Smooth muscle cell (in vitro differentiated cells): ENCODE data around the gene ARHGEF9. TPM values are rescaled to one million over a fixed set of nuclear protein-coding genes. Genes with fewer than 3 reads are reported as not detected.

Source experiments
- DNase-seq: peaks from one replicate; lab custom pipeline; 2025; ENCODE audit not compliant: unreplicated experiment; lab: John Stamatoyannopoulos, UW
- H2AFZ ChIP-seq: fragments of 200-600 bp; sonication (generic); 2 replicates; pipeline ENCODE4 v1.6.0; 2016; ENCODE audit warnings: antibody characterized with exemption, low read depth, mild to moderate bottlenecking
- H3F3A ChIP-seq: fragments of 200-600 bp; sonication (generic); 2 replicates; pipeline ENCODE4 v1.6.0; 2017; ENCODE audit warnings: antibody characterized with exemption, low read depth
- H3K27ac ChIP-seq: fragments of 200-600 bp; sonication (generic); 2 replicates; pipeline ENCODE4 v1.5.1; 2016; ENCODE audit warnings: low read depth, mild to moderate bottlenecking
- H3K27me3 ChIP-seq: fragments of 200-600 bp; sonication (generic); 2 replicates; pipeline ENCODE4 v1.6.1; 2016; ENCODE audit warnings: low read depth, mild to moderate bottlenecking
- H3K36me3 ChIP-seq: fragments of 200-600 bp; sonication (generic); 2 replicates; pipeline ENCODE4 v1.5.1; 2016; ENCODE audit warnings: low read depth
- H3K4me1 ChIP-seq: fragments of 200-600 bp; sonication (generic); 2 replicates; pipeline ENCODE4 v1.5.1; 2016; ENCODE audit warnings: low read depth
- H3K4me2 ChIP-seq: fragments of 200-600 bp; sonication (generic); 2 replicates; pipeline ENCODE4 v1.6.0; 2016; ENCODE audit warnings: mild to moderate bottlenecking
- H3K4me3 ChIP-seq: fragments of 200-600 bp; sonication (generic); 2 replicates; pipeline ENCODE4 v1.5.1; 2016; ENCODE audit warnings: mild to moderate bottlenecking
- H3K79me2 ChIP-seq: fragments of 200-600 bp; sonication (generic); 2 replicates; pipeline ENCODE4 v1.6.0; 2016; ENCODE audit warnings: low read depth, mild to moderate bottlenecking
- H3K9ac ChIP-seq: fragments of 200-600 bp; sonication (generic); 2 replicates; pipeline ENCODE4 v1.6.0; 2016; ENCODE audit warnings: low read depth
- H3K9me3 ChIP-seq: fragments of 200-600 bp; sonication (generic); replicated peaks from 2 replicates; pipeline ENCODE4 v1.5.1; 2016; ENCODE audit warnings: low read depth
- H4K20me1 ChIP-seq: fragments of 200-600 bp; sonication (generic); 2 replicates; pipeline ENCODE4 v1.6.0; 2016; ENCODE audit warnings: low read depth
- CTCF ChIP-seq: fragments of 200-600 bp; sonication (generic); IDR thresholded peaks from 2 replicates; pipeline ENCODE4 v1.5.1; 2017; ENCODE audit warnings: borderline replicate concordance, mild to moderate bottlenecking, antibody characterized with exemption; ENCODE audit not compliant: insufficient read depth, poor library complexity, severe bottlenecking
- WGBS: methylation state at CpG from one replicate; pipeline ENCODE4 v1.1.7; 2016; ENCODE audit warnings: low lambda C conversion rate; 5-methylcytosine and 5-hydroxymethylcytosine counted together
- polyA plus RNA-seq: library from polyadenylated mRNA; unstranded; fragments of >200 nt; fragmentation: Nextera tagmentation; extraction: Ambion mirVana; gene quantifications from 2 replicates; pipeline ENCODE4 v1.2.1, GENCODE V29; 2016
- total RNA-seq: library from RNA; depleted of rRNA; stranded (reverse); fragments of >200 nt; gene quantifications from 2 replicates; pipeline ENCODE4 v1.2.3, GENCODE V29; 2014

ARHGEF9 gene
- total and polyA plus RNA-seq, 2 experiments from 2014 or later, result 10.6 to 17.4 TPM

GRCh38 chrX:63755892-63756291 lies 29.1 kb downstream of the ARHGEF9 start:
- DNase-seq, result no peak
- H4K20me1 ChIP-seq, result no peaks in the 10 kb centered on the region
- peaks cover 16% of the 10 kb centered on the region for H3K79me2 ChIP-seq
- H3K9me3 ChIP-seq, result no peaks in the 10 kb centered on the region
- peak overlapping the region; percentile 67 for H3K4me2 ChIP-seq
- peak overlapping the region; percentile 77 for H3K27ac ChIP-seq
- H2AFZ ChIP-seq, result no peak overlapping the region
- no peaks in the 10 kb centered on the region for H3K4me1 ChIP-seq
- no peaks in the 10 kb centered on the region for H3K27me3 ChIP-seq
- TF ChIP-seq CTCF, result no peak
- H3K4me3 ChIP-seq, result peak overlapping the region; percentile 68
- 58% methylated on average over 1 of the region's 1 CpG for WGBS
- peaks cover 7% of the 10 kb centered on the region for H3F3A ChIP-seq
- H3K36me3 ChIP-seq, result no peaks in the 10 kb centered on the region
- no peak overlapping the region for H3K9ac ChIP-seq

GRCh38 chrX:63754860-63755579 lies 30.0 kb downstream of the ARHGEF9 start:
- Histone ChIP-seq H3K9ac (peak overlapping the region; percentile 77), H3K4me3 (peak overlapping the region; percentile 68), H3K4me2 (peak overlapping the region; percentile 89), H3K79me2 (peaks cover 25% of the 10 kb centered on the region), H4K20me1 (no peaks in the 10 kb centered on the region), H3K36me3 (no peaks in the 10 kb centered on the region), H3K4me1 (peaks cover 4% of the 10 kb centered on the region), H3K27me3 (no peaks in the 10 kb centered on the region), H3K27ac (peak overlapping the region; percentile 77), H3F3A (peaks cover 7% of the 10 kb centered on the region), H2AFZ (peak overlapping the region; percentile 80), H3K9me3 (no peaks in the 10 kb centered on the region)
- TF ChIP-seq CTCF, result no peak
- peak; percentile 44 for DNase-seq
- 29% methylated on average over 44 of the region's 44 CpGs for WGBS

- Histone ChIP-seq H2AFZ (peak overlapping the region; percentile 80), H3K27ac (peak overlapping the region; percentile 77), H3K36me3 (no peaks in the 10 kb centered on the region), H3K4me2 (peak overlapping the region; percentile 89), H4K20me1 (no peaks in the 10 kb centered on the region), H3K9me3 (no peaks in the 10 kb centered on the region), H3K4me1 (peaks cover 4% of the 10 kb centered on the region), H3K79me2 (peaks cover 31% of the 10 kb centered on the region), H3F3A (peaks cover 7% of the 10 kb centered on the region), H3K9ac (peak overlapping the region; percentile 77), H3K4me3 (peak overlapping the region; percentile 68), H3K27me3 (no peaks in the 10 kb centered on the region)
- WGBS, result 45% methylated on average over 25 of the region's 25 CpGs
- TF ChIP-seq CTCF, result no peak
- DNase-seq, result no peak
Observed at GRCh38 chrX:63754136-63754859, 30.7 kb downstream of the ARHGEF9 start.
